ENCODE measurements around the gene TJP1.
A peak's percentile ranks its signal among the peaks of the same experiment; 100 is the strongest.
"Not testable (repeated sequence)": the region's sequence is repeated elsewhere in the genome, so short reads cannot be mapped to it uniquely, and the experiment has no call there.

The TJP1 gene

GRCh38 chr15:29700296-29700695 is 122.0 kb downstream of the TJP1 start:
- Histone ChIP-seq H2BK15ac (replicated peaks; ENCODE audit: low read depth) (no peak overlapping the region), H4K5ac (ENCODE audit: low read length) (no peak overlapping the region), H3K4ac (ENCODE audit: low read depth, low read length) (no peak overlapping the region), H3K79me1 (ENCODE audit: low read length) (no peaks in the 10 kb centered on the region), H3K18ac (ENCODE audit: low read length) (no peak overlapping the region), H2AK5ac (ENCODE audit: low read length) (no peak overlapping the region), H3K23ac (ENCODE audit: low read length) (no peak overlapping the region), H3K36me3 (ENCODE audit: control insufficient read depth, insufficient read depth, low read length) (peaks cover 6% of the 10 kb centered on the region), H3K4me3 (ENCODE audit: low read length) (no peak overlapping the region), H2BK5ac (ENCODE audit: low read length) (no peak overlapping the region), H4K8ac (ENCODE audit: low read depth, low read length) (no peak overlapping the region), H3K9ac (ENCODE audit: low read length) (no peak overlapping the region), H3K4me1 (ENCODE audit: control insufficient read depth, low read depth, low read length) (no peaks in the 10 kb centered on the region), H3K56ac (ENCODE audit: low read length) (no peak overlapping the region), H3K79me2 (ENCODE audit: control insufficient read depth, insufficient read depth, low read length) (no peaks in the 10 kb centered on the region), H2BK120ac (ENCODE audit: low read depth, low read length) (no peak overlapping the region), H3K27ac (ENCODE audit: low read depth, low read length) (no peak overlapping the region), H3K27me3 (ENCODE audit: insufficient read depth, low read length, poor library complexity) (no peaks in the 10 kb centered on the region), H3K4me2 (ENCODE audit: low read length) (no peak overlapping the region)
- WGBS (ENCODE audit: extremely low coverage, insufficient coverage, low lambda C conversion rate): no CpG with 5 or more reads among the region's 3 CpGs
- no peak for DNase-seq

GRCh38 chr15:29699791-29700190 is 122.5 kb downstream of the TJP1 start:
- Histone ChIP-seq H4K8ac (ENCODE audit: low read depth, low read length) (no peak overlapping the region), H3K36me3 (ENCODE audit: control insufficient read depth, insufficient read depth, low read length) (peaks cover 3% of the 10 kb centered on the region), H3K4me2 (ENCODE audit: low read length) (no peak overlapping the region), H2AK5ac (ENCODE audit: low read length) (no peak overlapping the region), H3K18ac (ENCODE audit: low read length) (no peak overlapping the region), H3K4me1 (ENCODE audit: control insufficient read depth, low read depth, low read length) (no peaks in the 10 kb centered on the region), H3K27ac (ENCODE audit: low read depth, low read length) (no peak overlapping the region), H3K4ac (ENCODE audit: low read depth, low read length) (no peak overlapping the region), H3K9ac (ENCODE audit: low read length) (no peak overlapping the region), H3K4me3 (ENCODE audit: low read length) (no peak overlapping the region), H4K5ac (ENCODE audit: low read length) (no peak overlapping the region), H3K27me3 (ENCODE audit: insufficient read depth, low read length, poor library complexity) (no peaks in the 10 kb centered on the region), H3K79me2 (ENCODE audit: control insufficient read depth, insufficient read depth, low read length) (no peaks in the 10 kb centered on the region), H3K23ac (ENCODE audit: low read length) (no peak overlapping the region), H2BK120ac (ENCODE audit: low read depth, low read length) (no peak overlapping the region), H3K79me1 (ENCODE audit: low read length) (no peaks in the 10 kb centered on the region), H3K56ac (ENCODE audit: low read length) (no peak overlapping the region), H2BK5ac (ENCODE audit: low read length) (no peak overlapping the region), H2BK15ac (replicated peaks; ENCODE audit: low read depth) (no peak overlapping the region)
- no CpG with 5 or more reads among the region's 8 CpGs for WGBS (ENCODE audit: extremely low coverage, insufficient coverage, low lambda C conversion rate)
- no peak for DNase-seq

- Histone ChIP-seq H2AK5ac (ENCODE audit: low read length) (no peak overlapping the region), H3K4ac (ENCODE audit: low read depth, low read length) (no peak overlapping the region), H3K79me1 (ENCODE audit: low read length) (no peaks in the 10 kb centered on the region), H3K4me2 (ENCODE audit: low read length) (no peak overlapping the region), H3K27me3 (ENCODE audit: insufficient read depth, low read length, poor library complexity) (no peaks in the 10 kb centered on the region), H3K27ac (ENCODE audit: low read depth, low read length) (no peak overlapping the region), H2BK15ac (replicated peaks; ENCODE audit: low read depth) (no peak overlapping the region), H3K4me1 (ENCODE audit: control insufficient read depth, low read depth, low read length) (no peaks in the 10 kb centered on the region), H4K5ac (ENCODE audit: low read length) (no peak overlapping the region), H3K23ac (ENCODE audit: low read length) (no peak overlapping the region), H3K79me2 (ENCODE audit: control insufficient read depth, insufficient read depth, low read length) (no peaks in the 10 kb centered on the region), H3K56ac (ENCODE audit: low read length) (no peak overlapping the region), H3K36me3 (ENCODE audit: control insufficient read depth, insufficient read depth, low read length) (no peaks in the 10 kb centered on the region), H2BK5ac (ENCODE audit: low read length) (no peak overlapping the region), H3K18ac (ENCODE audit: low read length) (no peak overlapping the region), H3K9ac (ENCODE audit: low read length) (no peak overlapping the region), H4K8ac (ENCODE audit: low read depth, low read length) (no peak overlapping the region), H2BK120ac (ENCODE audit: low read depth, low read length) (no peak overlapping the region), H3K4me3 (ENCODE audit: low read length) (no peak overlapping the region)
- peak; percentile 39 for DNase-seq
- no CpG with 5 or more reads among the region's 12 CpGs for WGBS (ENCODE audit: extremely low coverage, insufficient coverage, low lambda C conversion rate)
Observed at GRCh38 chr15:29698030-29698701, 124.1 kb downstream of the TJP1 start.

GRCh38 chr15:29696950-29697738 is 125.1 kb downstream of the TJP1 start:
- H3K4me1 ChIP-seq (ENCODE audit: control insufficient read depth, low read depth, low read length): no peaks in the 10 kb centered on the region
- no peak overlapping the region for H3K4me2 ChIP-seq (ENCODE audit: low read length)
- H3K18ac ChIP-seq (ENCODE audit: low read length): no peak overlapping the region
- H3K4me3 ChIP-seq (ENCODE audit: low read length): no peak overlapping the region
- H3K27ac ChIP-seq (ENCODE audit: low read depth, low read length): no peak overlapping the region
- H4K8ac ChIP-seq (ENCODE audit: low read depth, low read length): no peak overlapping the region
- H2BK15ac ChIP-seq (replicated peaks; ENCODE audit: low read depth): no peak overlapping the region
- H2AK5ac ChIP-seq (ENCODE audit: low read length): no peak overlapping the region
- no peak for DNase-seq
- no peak overlapping the region for H4K5ac ChIP-seq (ENCODE audit: low read length)
- no CpG with 5 or more reads among the region's 15 CpGs for WGBS (ENCODE audit: extremely low coverage, insufficient coverage, low lambda C conversion rate)
- H3K79me2 ChIP-seq (ENCODE audit: control insufficient read depth, insufficient read depth, low read length): no peaks in the 10 kb centered on the region
- no peak overlapping the region for H3K56ac ChIP-seq (ENCODE audit: low read length)
- H3K4ac ChIP-seq (ENCODE audit: low read depth, low read length): no peak overlapping the region
- H3K23ac ChIP-seq (ENCODE audit: low read length): no peak overlapping the region
- H3K9ac ChIP-seq (ENCODE audit: low read length): no peak overlapping the region
- H3K27me3 ChIP-seq (ENCODE audit: insufficient read depth, low read length, poor library complexity): no peaks in the 10 kb centered on the region
- H2BK5ac ChIP-seq (ENCODE audit: low read length): no peak overlapping the region
- no peaks in the 10 kb centered on the region for H3K79me1 ChIP-seq (ENCODE audit: low read length)
- no peak overlapping the region for H2BK120ac ChIP-seq (ENCODE audit: low read depth, low read length)
- no peaks in the 10 kb centered on the region for H3K36me3 ChIP-seq (ENCODE audit: control insufficient read depth, insufficient read depth, low read length)

GRCh38 chr15:29696506-29696905 is 125.8 kb downstream of the TJP1 start:
- H2BK15ac ChIP-seq (replicated peaks; ENCODE audit: low read depth); H3K9ac ChIP-seq (ENCODE audit: low read length); H2AK5ac ChIP-seq (ENCODE audit: low read length); H3K23ac ChIP-seq (ENCODE audit: low read length); H3K36me3 ChIP-seq (ENCODE audit: control insufficient read depth, insufficient read depth, low read length); H3K4me2 ChIP-seq (ENCODE audit: low read length); H4K8ac ChIP-seq (ENCODE audit: low read depth, low read length); H3K79me1 ChIP-seq (ENCODE audit: low read length); H3K4me1 ChIP-seq (ENCODE audit: control insufficient read depth, low read depth, low read length); H4K5ac ChIP-seq (ENCODE audit: low read length); H3K27me3 ChIP-seq (ENCODE audit: insufficient read depth, low read length, poor library complexity); H3K4ac ChIP-seq (ENCODE audit: low read depth, low read length); H3K27ac ChIP-seq (ENCODE audit: low read depth, low read length); H3K4me3 ChIP-seq (ENCODE audit: low read length); H3K56ac ChIP-seq (ENCODE audit: low read length); DNase-seq; H3K79me2 ChIP-seq (ENCODE audit: control insufficient read depth, insufficient read depth, low read length); H3K18ac ChIP-seq (ENCODE audit: low read length); H2BK5ac ChIP-seq (ENCODE audit: low read length); H2BK120ac ChIP-seq (ENCODE audit: low read depth, low read length): not testable (repeated sequence)
- no CpG with 5 or more reads among the region's 7 CpGs for WGBS (ENCODE audit: extremely low coverage, insufficient coverage, low lambda C conversion rate)

Data from mesendoderm (in vitro differentiated cells).